HG03135 (cell line): ENCODE measurements around the gene SLC6A9.

ENCODE experiments used
- ATAC-seq: cut with Tn5 transposase; IDR thresholded peaks from one replicate; pipeline ENCODE4 v1.9.1; 2021; ENCODE audit warnings: mild to moderate bottlenecking, moderate library complexity; ENCODE audit not compliant: unreplicated experiment

SLC6A9 gene

GRCh38 chr1:44029911-44030604 is 1.2 kb downstream of the SLC6A9 start:
- ATAC-seq: peak; percentile 81

- ATAC-seq: peak; percentile 14
These were observed 1.9 kb downstream of the SLC6A9 start for GRCh38 chr1:44029260-44029910.

- ATAC-seq: no peak
These were observed 3.9 kb downstream of the SLC6A9 start for GRCh38 chr1:44027320-44027719.

GRCh38 chr1:44025816-44026215 is 5.4 kb downstream of the SLC6A9 start:
- no peak for ATAC-seq

- ATAC-seq: no peak
These were observed 6.2 kb downstream of the SLC6A9 start for GRCh38 chr1:44024903-44025525.

- ATAC-seq: no peak
These were observed 7.0 kb downstream of the SLC6A9 start for GRCh38 chr1:44024031-44024902.

- ATAC-seq: no peak
These were observed 9.5 kb downstream of the SLC6A9 start for GRCh38 chr1:44021581-44022321.

GRCh38 chr1:44021156-44021555 is 10.1 kb downstream of the SLC6A9 start:
- no peak for ATAC-seq

GRCh38 chr1:44020464-44020863 is 10.8 kb downstream of the SLC6A9 start:
- no peak for ATAC-seq

GRCh38 chr1:44019466-44019948 is 11.8 kb downstream of the SLC6A9 start:
- ATAC-seq: no peak

GRCh38 chr1:44016890-44017400 is 14.3 kb downstream of the SLC6A9 start:
- ATAC-seq: no peak

- ATAC-seq: no peak
These were observed 15.0 kb downstream of the SLC6A9 start for GRCh38 chr1:44016041-44016889.

GRCh38 chr1:44015206-44015605 is 16.1 kb downstream of the SLC6A9 start:
- no peak for ATAC-seq

GRCh38 chr1:44014365-44015104 is 16.7 kb downstream of the SLC6A9 start:
- no peak for ATAC-seq

GRCh38 chr1:44013949-44014348 is 17.3 kb downstream of the SLC6A9 start:
- ATAC-seq: no peak

- no peak for ATAC-seq
These were observed 18.2 kb downstream of the SLC6A9 start for GRCh38 chr1:44012941-44013609.

- no peak for ATAC-seq
These were observed 18.9 kb downstream of the SLC6A9 start for GRCh38 chr1:44012404-44012803.

- no peak for ATAC-seq
These were observed 20.3 kb downstream of the SLC6A9 start for GRCh38 chr1:44010935-44011471.
